K562 (cell line): ENCODE measurements around the gene ENO2. TPM values are rescaled to one million over a fixed set of nuclear protein-coding genes. Genes with fewer than 3 reads are reported as not detected.

Experiments used
- ATAC-seq: fragments of 200-7000 bp; cut with Tn5 transposase; 3 replicates; pipeline ENCODE4 v1.9.1; 2020; ENCODE audit warnings: moderate library complexity
- BruUV-seq: library from RNA; stranded (reverse); fragments of 400-500 nt; replicated peaks from 2 replicates; lab custom pipeline; 2021; lab: Mats Ljungman, UMichigan
- CTCF ChIA-PET: fragments of 300-600 bp; formaldehyde crosslinking; extraction: SDS; loops from one replicate; lab custom pipeline; 2021; ENCODE audit warnings: low intra/inter-chr PET ratio; lab: Yijun Ruan, JAX
- POLR2A ChIA-PET: fragments of 300-600, 350-650 bp; sonication (Branson Sonifier 250); formaldehyde crosslinking; extraction: SDS; loops from one replicate; lab custom pipeline; 2021; ENCODE audit warnings: antibody characterized with exemption, inconsistent platforms; lab: Yijun Ruan, JAX
- DNase-seq, 4 experiments: peaks; one replicate each; pipeline versions ENCODE4 v3.0.0 to v3.0.0-alpha.2; 2011 to 2018; ENCODE audit warnings: low spot score in 3 of 4, mixed read lengths in 3 of 4; ENCODE audit errors: extremely low read depth in 1 of 4
- FAIRE-seq: peaks from 2 replicates; lab custom pipeline; 2011; peaks lifted over from hg19 to GRCh38; lab: Jason Lieb, UNC
- H2AFZ ChIP-seq: 2 replicates; pipeline ENCODE4 v1.6.0; 2011; ENCODE audit warnings: low read depth, low read length, control low read depth, inconsistent platforms
- H3K27ac ChIP-seq: fragments of 200-600 bp; 3 replicates; pipeline ENCODE4 v1.8.0; 2011; ENCODE audit warnings: low read depth, mild to moderate bottlenecking, control low read depth, inconsistent platforms, low read length, moderate library complexity, mixed read lengths; ENCODE audit errors: extremely low read depth
- H3K27me3 ChIP-seq, 2 experiments: fragments of 300-600 bp in 1 of 2; 2 replicates in 1 of 2; 3 replicates in 1 of 2; pipeline versions ENCODE4 v1.6.0 to v1.8.0; 2011; ENCODE audit warnings: inconsistent platforms in 2 of 2, low read length in 2 of 2, mild to moderate bottlenecking in 1 of 2, mixed read lengths in 1 of 2, moderate library complexity in 1 of 2; ENCODE audit not compliant: control insufficient read depth in 2 of 2, insufficient read depth in 2 of 2
- H3K36me3 ChIP-seq: fragments of 300-600 bp; 3 replicates; pipeline ENCODE4 v1.8.0; 2011; ENCODE audit warnings: mild to moderate bottlenecking, low read length, inconsistent platforms; ENCODE audit not compliant: control insufficient read depth, insufficient read depth
- H3K4me1 ChIP-seq, 2 experiments: fragments of 200-600 bp in 1 of 2; replicated peaks in 1 of 2; 2 replicates in 1 of 2; 3 replicates in 1 of 2; pipeline versions ENCODE4 v1.5.1 to v1.8.0; 2011; ENCODE audit warnings: inconsistent platforms in 2 of 2, low read length in 2 of 2, mild to moderate bottlenecking in 1 of 2, mixed read lengths in 1 of 2, moderate library complexity in 1 of 2; ENCODE audit not compliant: control insufficient read depth in 2 of 2, insufficient read depth in 2 of 2
- H3K4me2 ChIP-seq: 2 replicates; pipeline ENCODE4 v1.6.1; 2011; ENCODE audit warnings: low read length, control low read depth, inconsistent platforms, mixed read lengths; ENCODE audit not compliant: insufficient read depth
- H3K4me3 ChIP-seq: fragments of 200-600 bp; sonication (generic), shearing (Covaris generic); 2 replicates; pipeline ENCODE4 v1.5.1; 2016; ENCODE audit warnings: control low read depth, inconsistent platforms
- H3K79me2 ChIP-seq: fragments of 200-600 bp; 3 replicates; pipeline ENCODE4 v1.8.0; 2011; ENCODE audit warnings: low read length, inconsistent platforms; ENCODE audit not compliant: control insufficient read depth, insufficient read depth
- H3K9ac ChIP-seq, 2 experiments: 2 replicates each; pipeline versions ENCODE4 v1.6.0 to v1.6.1; 2011; ENCODE audit warnings: low read depth in 2 of 2, low read length in 2 of 2, control low read depth in 1 of 2, inconsistent platforms in 1 of 2, mild to moderate bottlenecking in 1 of 2, mixed read lengths in 1 of 2; ENCODE audit not compliant: insufficient read depth in 1 of 2
- H3K9me1 ChIP-seq: one replicate; pipeline ENCODE4 v1.6.0; 2011; ENCODE audit warnings: inconsistent platforms, mild to moderate bottlenecking, low read length, moderate library complexity; ENCODE audit not compliant: control insufficient read depth, insufficient read depth
- H3K9me3 ChIP-seq: replicated peaks from 2 replicates; pipeline ENCODE4 v1.5.1; 2011; ENCODE audit warnings: low read depth, low read length, inconsistent platforms; ENCODE audit not compliant: control insufficient read depth, insufficient read depth
- H4K20me1 ChIP-seq: replicated peaks from 2 replicates; pipeline ENCODE4 v1.6.1; 2011; ENCODE audit warnings: low read length, inconsistent platforms, mixed read lengths; ENCODE audit not compliant: control insufficient read depth, insufficient read depth
- CSDE1 ChIP-seq, 2 experiments: fragments of 450-650 bp; IDR thresholded peaks; 2 replicates each; pipeline ENCODE4 v1.6.1; 2016; ENCODE audit warnings: mild to moderate bottlenecking in 1 of 2
- FOXJ2 ChIP-seq: fragments of 200-800 bp; sonication (Bioruptor generic); IDR thresholded peaks from 2 replicates; pipeline ENCODE4 v1.6.1; 2016; ENCODE audit warnings: missing genetic modification characterization, missing compliant biosample characterization
- MXI1 ChIP-seq: IDR thresholded peaks from 2 replicates; pipeline ENCODE4 v1.6.1; 2011; ENCODE audit warnings: low read depth, mild to moderate bottlenecking, improper control_type of control experiment, low read length
- NFIC ChIP-seq: fragments of 450-650 bp; IDR thresholded peaks from 2 replicates; pipeline ENCODE4 v1.6.1; 2017; ENCODE audit warnings: mild to moderate bottlenecking, inconsistent platforms
- RFX1 ChIP-seq: fragments of 450-650 bp; IDR thresholded peaks from 2 replicates; pipeline ENCODE4 v1.6.1; 2016; ENCODE audit warnings: mild to moderate bottlenecking, moderate library complexity
- SPI1 ChIP-seq: IDR thresholded peaks from 2 replicates; pipeline ENCODE4 v1.6.1; 2011; ENCODE audit warnings: low read depth, low read length, control low read depth, borderline replicate concordance
- WGBS: fragments of 100-300 bp; shearing (Covaris generic); methylation state at CpG from one replicate; pipeline ENCODE4 v1.1.6; 2016; ENCODE audit warnings: low coverage, mixed read lengths; ENCODE audit not compliant: insufficient coverage; ENCODE audit errors: missing lambda C conversion rate; 5-methylcytosine and 5-hydroxymethylcytosine counted together
- in situ Hi-C: fragments of 300-500 bp; cut with MboI; formaldehyde crosslinking; loops from 4 replicates; pipeline ENCODE4 v1.15.0; 2018; ENCODE audit warnings: inconsistent platforms, mixed read lengths
- intact Hi-C: fragments of 100-400 bp; cut with micrococcal nuclease; formaldehyde crosslinking; loops from 2 replicates; pipeline ENCODE4 v1.14.2; 2022
- polyA plus RNA-seq, 8 experiments: library from polyadenylated mRNA; depleted of rRNA in 4 of 8; stranded (reverse) in 5 of 8; unstranded in 3 of 8; fragments of >200 nt; fragmentation: Nextera tagmentation in 2 of 8; fragmentation: Illumina TruSeq in 1 of 8; extraction: Ambion mirVana in 2 of 8; extraction: Trizol in 1 of 8; gene quantifications; 2 replicates each; pipeline versions ENCODE4 v1.2.1 to v1.2.3, GENCODE V29; 2011 to 2014; ENCODE audit warnings: inconsistent platforms in 1 of 8, missing spikeins in 1 of 8
- total RNA-seq, 7 experiments: library from RNA; depleted of rRNA in 6 of 7; stranded (reverse); fragments of >200 nt in 6 of 7; fragmentation: Illumina TruSeq in 2 of 7; extraction: Trizol in 2 of 7; gene quantifications; 2 replicates each; pipeline versions ENCODE4 v1.2.1 to v1.2.3, GENCODE V29; 2011 to 2021; ENCODE audit warnings: low replicate concordance in 1 of 7
- TF ChIP-seq, protein P1 (sequence below): fragments of 250-450 bp; sonication (Bioruptor Pico); IDR thresholded peaks from 2 replicates; pipeline ENCODE4 v1.5.0; 2021; ENCODE audit warnings: mild to moderate bottlenecking, borderline replicate concordance
- TF ChIP-seq, protein P2 (sequence below), 2 experiments: fragments of 450-650 bp; formaldehyde crosslinking in 1 of 2; IDR thresholded peaks; 2 replicates each; pipeline versions ENCODE4 v1.4.0 to v1.6.1; 2014 to 2020; ENCODE audit warnings: mild to moderate bottlenecking in 2 of 2, borderline replicate concordance in 1 of 2, low read depth in 1 of 2
- TF ChIP-seq, protein P3 (sequence below): fragments of 450-650 bp; IDR thresholded peaks from 2 replicates; pipeline ENCODE4 v1.6.1; 2016

ENO2 gene
- total and polyA plus RNA-seq, 9 of the 15 experiments (the other 6 are each of a cell fraction or from before 2014, with no cell fraction given): 10.9 to 43.3 (median 21.0) TPM

DNA sequence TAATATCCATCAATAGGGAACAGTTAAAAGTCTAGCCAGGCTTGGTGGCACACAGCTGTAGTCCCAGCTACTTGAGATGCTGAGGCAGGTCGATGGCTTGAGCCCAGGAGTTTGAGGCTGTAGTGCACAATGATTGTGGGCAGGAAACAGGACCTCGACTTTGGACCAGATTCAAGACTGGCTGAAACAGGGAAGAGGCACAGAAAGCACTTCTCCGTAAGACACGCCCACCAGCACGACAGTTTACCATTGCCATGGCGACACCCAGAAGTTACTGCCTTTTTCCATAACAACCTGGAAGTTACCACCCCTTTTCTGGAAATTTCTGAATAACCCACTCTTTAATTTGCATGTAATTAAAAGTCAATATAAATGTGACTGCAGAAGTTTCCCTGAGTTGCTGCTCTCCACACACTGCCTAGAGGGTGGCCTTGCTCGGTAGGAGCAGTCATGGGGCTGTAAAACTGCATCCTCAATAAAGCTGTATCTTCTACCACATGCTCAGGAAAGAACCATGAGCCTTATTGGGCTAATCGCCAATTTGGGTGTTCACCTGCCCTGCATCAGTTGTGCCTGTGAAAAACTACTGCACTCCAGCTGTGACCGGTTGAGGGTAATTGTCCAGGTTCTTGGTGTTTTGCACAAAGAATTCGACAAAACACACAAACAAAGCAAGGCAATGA is 14.4 kb upstream of the ENO2 start:
- ATAC-seq: peak; percentile 59
- Histone ChIP-seq H3K4me2 (peak overlapping the region; percentile 55), H3K9me1 (no peaks in the 10 kb centered on the region), H3K4me1 (peaks cover 5 to 23% of the 10 kb centered on the region in 2 experiments), H3K4me3 (no peak overlapping the region), H4K20me1 (no peaks in the 10 kb centered on the region), H3K79me2 (no peaks in the 10 kb centered on the region), H3K9me3 (no peaks in the 10 kb centered on the region; the same call in 1 of the 2 replicates), H3K27ac (no peak overlapping the region), H2AFZ (peak overlapping the region; percentile 70), H3K36me3 (no peaks in the 10 kb centered on the region), H3K27me3 (no peaks in the 10 kb centered on the region), H3K9ac (no peak overlapping the region)
- in situ Hi-C loops (no loop called here), intact Hi-C loops (no loop called here)
- WGBS: 26% methylated on average over 10 of the region's 10 CpGs
- ChIA-PET CTCF (no interaction called here), POLR2A (interaction anchor here (0.6 kb wide), 2 partner anchors 9 to 34 kb away, joined by 3 read pairs; no protein-coding TSS in a partner anchor)
- FAIRE-seq: peak; percentile 83
- DNase-seq: peak in 1 of 4 experiments; percentile 75
- BruUV-seq: no TSS peak
- TF ChIP-seq MXI1 (peak; percentile 78), RFX1 (peak; percentile 94), FOXJ2 (tag) (peak; percentile 92), NFIC (no peak), SPI1 (peak; percentile 33; the same call in 1 of the 2 replicates), CSDE1 (IDR thresholded peaks at IDR 0.05) (peak in 1 of 2 experiments; percentile 55; a peak in 1 of 4 replicates)
- TF ChIP-seq, protein P1, sequence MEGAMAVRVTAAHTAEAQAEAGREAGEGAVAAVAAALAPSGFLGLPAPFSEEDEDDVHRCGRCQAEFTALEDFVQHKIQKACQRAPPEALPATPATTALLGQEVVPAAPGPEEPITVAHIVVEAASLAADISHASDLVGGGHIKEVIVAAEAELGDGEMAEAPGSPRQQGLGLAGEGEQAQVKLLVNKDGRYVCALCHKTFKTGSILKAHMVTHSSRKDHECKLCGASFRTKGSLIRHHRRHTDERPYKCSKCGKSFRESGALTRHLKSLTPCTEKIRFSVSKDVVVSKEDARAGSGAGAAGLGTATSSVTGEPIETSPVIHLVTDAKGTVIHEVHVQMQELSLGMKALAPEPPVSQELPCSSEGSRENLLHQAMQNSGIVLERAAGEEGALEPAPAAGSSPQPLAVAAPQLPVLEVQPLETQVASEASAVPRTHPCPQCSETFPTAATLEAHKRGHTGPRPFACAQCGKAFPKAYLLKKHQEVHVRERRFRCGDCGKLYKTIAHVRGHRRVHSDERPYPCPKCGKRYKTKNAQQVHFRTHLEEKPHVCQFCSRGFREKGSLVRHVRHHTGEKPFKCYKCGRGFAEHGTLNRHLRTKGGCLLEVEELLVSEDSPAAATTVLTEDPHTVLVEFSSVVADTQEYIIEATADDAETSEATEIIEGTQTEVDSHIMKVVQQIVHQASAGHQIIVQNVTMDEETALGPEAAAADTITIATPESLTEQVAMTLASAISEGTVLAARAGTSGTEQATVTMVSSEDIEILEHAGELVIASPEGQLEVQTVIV (CRISPR knock-in tag): peak; percentile 81; the same call in 1 of the 2 replicates
- TF ChIP-seq, protein P2, sequence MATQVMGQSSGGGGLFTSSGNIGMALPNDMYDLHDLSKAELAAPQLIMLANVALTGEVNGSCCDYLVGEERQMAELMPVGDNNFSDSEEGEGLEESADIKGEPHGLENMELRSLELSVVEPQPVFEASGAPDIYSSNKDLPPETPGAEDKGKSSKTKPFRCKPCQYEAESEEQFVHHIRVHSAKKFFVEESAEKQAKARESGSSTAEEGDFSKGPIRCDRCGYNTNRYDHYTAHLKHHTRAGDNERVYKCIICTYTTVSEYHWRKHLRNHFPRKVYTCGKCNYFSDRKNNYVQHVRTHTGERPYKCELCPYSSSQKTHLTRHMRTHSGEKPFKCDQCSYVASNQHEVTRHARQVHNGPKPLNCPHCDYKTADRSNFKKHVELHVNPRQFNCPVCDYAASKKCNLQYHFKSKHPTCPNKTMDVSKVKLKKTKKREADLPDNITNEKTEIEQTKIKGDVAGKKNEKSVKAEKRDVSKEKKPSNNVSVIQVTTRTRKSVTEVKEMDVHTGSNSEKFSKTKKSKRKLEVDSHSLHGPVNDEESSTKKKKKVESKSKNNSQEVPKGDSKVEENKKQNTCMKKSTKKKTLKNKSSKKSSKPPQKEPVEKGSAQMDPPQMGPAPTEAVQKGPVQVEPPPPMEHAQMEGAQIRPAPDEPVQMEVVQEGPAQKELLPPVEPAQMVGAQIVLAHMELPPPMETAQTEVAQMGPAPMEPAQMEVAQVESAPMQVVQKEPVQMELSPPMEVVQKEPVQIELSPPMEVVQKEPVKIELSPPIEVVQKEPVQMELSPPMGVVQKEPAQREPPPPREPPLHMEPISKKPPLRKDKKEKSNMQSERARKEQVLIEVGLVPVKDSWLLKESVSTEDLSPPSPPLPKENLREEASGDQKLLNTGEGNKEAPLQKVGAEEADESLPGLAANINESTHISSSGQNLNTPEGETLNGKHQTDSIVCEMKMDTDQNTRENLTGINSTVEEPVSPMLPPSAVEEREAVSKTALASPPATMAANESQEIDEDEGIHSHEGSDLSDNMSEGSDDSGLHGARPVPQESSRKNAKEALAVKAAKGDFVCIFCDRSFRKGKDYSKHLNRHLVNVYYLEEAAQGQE (IDR thresholded peaks at IDR 0.05; ENCODE audit: borderline replicate concordance): peak; percentile 57
- TF ChIP-seq, protein P2 (CRISPR knock-in tag; IDR thresholded peaks at IDR 0.05; ENCODE audit: low read depth): no peak
- TF ChIP-seq, protein P3, sequence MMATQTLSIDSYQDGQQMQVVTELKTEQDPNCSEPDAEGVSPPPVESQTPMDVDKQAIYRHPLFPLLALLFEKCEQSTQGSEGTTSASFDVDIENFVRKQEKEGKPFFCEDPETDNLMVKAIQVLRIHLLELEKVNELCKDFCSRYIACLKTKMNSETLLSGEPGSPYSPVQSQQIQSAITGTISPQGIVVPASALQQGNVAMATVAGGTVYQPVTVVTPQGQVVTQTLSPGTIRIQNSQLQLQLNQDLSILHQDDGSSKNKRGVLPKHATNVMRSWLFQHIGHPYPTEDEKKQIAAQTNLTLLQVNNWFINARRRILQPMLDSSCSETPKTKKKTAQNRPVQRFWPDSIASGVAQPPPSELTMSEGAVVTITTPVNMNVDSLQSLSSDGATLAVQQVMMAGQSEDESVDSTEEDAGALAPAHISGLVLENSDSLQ: peak; percentile 49
